ENCODE measurements around the gene HIBCH. TPM values are rescaled to one million over a fixed set of nuclear protein-coding genes. Genes with fewer than 3 reads are reported as not detected.

HIBCH gene
- polyA plus RNA-seq, 2 of the 4 experiments (the other 2 are of a cell fraction) = 21.8 to 26.9 TPM

DNA sequence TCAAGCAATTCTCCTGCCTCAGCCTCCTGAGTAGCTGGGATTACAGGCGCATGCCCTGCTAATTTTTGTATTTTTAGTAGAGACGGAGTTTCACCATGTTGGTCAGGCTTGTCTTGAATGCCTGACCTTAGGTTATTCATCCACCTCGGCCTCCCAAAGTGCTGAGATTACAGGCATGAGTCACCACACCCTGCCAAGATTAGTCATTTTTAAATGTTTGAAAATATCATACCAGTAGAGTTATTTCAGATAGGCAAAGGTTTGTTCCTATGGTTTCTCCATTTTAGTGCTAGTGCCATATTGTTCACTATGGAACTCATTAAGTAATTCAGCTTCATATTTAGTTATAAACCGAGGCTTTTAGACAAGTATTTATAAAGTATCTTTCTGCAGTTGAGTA is 52.3 kb downstream of the HIBCH start (continued):
- TF ChIP-seq FOSL2 (IDR thresholded peaks at IDR 0.05) (peak; percentile 85), FOSL2 (CRISPR knock-in tag; IDR thresholded peaks at IDR 0.05) (peak; percentile 97), EP300 (IDR thresholded peaks at IDR 0.05) (peak in 1 of 2 experiments; percentile 30; a peak in 1 of 5 replicates), CBX8 (IDR thresholded peaks at IDR 0.05) (no peak), RCOR1 (IDR thresholded peaks at IDR 0.05; ENCODE audit: low read depth, low read length) (no peak), RAD21 (conservative IDR thresholded peaks at IDR 0.05 in 1 of 2, IDR thresholded peaks at IDR 0.05 in 1 of 2) (no peak; a peak in 1 of 5 replicates), NFE2L2 (conservative IDR thresholded peaks at IDR 0.05; ENCODE audit: low read length) (no peak), RARB (CRISPR knock-in tag; IDR thresholded peaks at IDR 0.05) (no peak), SMC3 (IDR thresholded peaks at IDR 0.05) (no peak), ZFP36 (IDR thresholded peaks at IDR 0.05; ENCODE audit: borderline replicate concordance, partially characterized antibody) (no peak), CEBPB (IDR thresholded peaks at IDR 0.05) (peak in 1 of 2 experiments; percentile 33; a peak in 1 of 4 replicates), POLR2AphosphoS2 (conservative IDR thresholded peaks at IDR 0.05; ENCODE audit: low read length) (no peak), HOXB13 (CRISPR knock-in tag; IDR thresholded peaks at IDR 0.05; ENCODE audit: low read depth) (no peak), PHF8 (IDR thresholded peaks at IDR 0.05; ENCODE audit: borderline replicate concordance, low read depth) (no peak), GATA3 (IDR thresholded peaks at IDR 0.05; ENCODE audit: borderline replicate concordance) (peak; percentile 78; the same call in 1 of the 2 replicates), KDM5A (IDR thresholded peaks at IDR 0.05) (no peak), RNF2 (IDR thresholded peaks at IDR 0.05; ENCODE audit: borderline replicate concordance, low read depth) (no peak), ESRRA (IDR thresholded peaks at IDR 0.05; ENCODE audit: borderline replicate concordance, low read length) (no peak), SREBF2 (IDR thresholded peaks at IDR 0.05) (no peak), MAZ (IDR thresholded peaks at IDR 0.05; ENCODE audit: borderline replicate concordance, low read depth, low read length) (no peak), CHD4 (IDR thresholded peaks at IDR 0.05; ENCODE audit: borderline replicate concordance) (no peak), ZC3H11A (IDR thresholded peaks at IDR 0.05) (no peak), MYC (IDR thresholded peaks at IDR 0.05; ENCODE audit: borderline replicate concordance, low read length) (no peak), POLR2A (IDR thresholded peaks at IDR 0.05; ENCODE audit: low read length) (no peak), NR3C1 (IDR thresholded peaks at IDR 0.05) (no peak), ZNF302 (CRISPR knock-in tag; IDR thresholded peaks at IDR 0.05) (no peak), FOSB (CRISPR knock-in tag; IDR thresholded peaks at IDR 0.05) (no peak), TFCP2L1 (CRISPR knock-in tag; IDR thresholded peaks at IDR 0.05) (no peak), HEYL (CRISPR knock-in tag; IDR thresholded peaks at IDR 0.05) (no peak), CBX2 (IDR thresholded peaks at IDR 0.05; ENCODE audit: borderline replicate concordance, low read depth) (no peak), CHD2 (IDR thresholded peaks at IDR 0.05; ENCODE audit: low read length, partially characterized antibody) (no peak), TP53 (CRISPR knock-in tag; IDR thresholded peaks at IDR 0.05) (no peak), KDM1A (IDR thresholded peaks at IDR 0.05; ENCODE audit: low read depth) (no peak), JUNB (IDR thresholded peaks at IDR 0.05) (peak; percentile 91)
- TF ChIP-seq, protein P1, sequence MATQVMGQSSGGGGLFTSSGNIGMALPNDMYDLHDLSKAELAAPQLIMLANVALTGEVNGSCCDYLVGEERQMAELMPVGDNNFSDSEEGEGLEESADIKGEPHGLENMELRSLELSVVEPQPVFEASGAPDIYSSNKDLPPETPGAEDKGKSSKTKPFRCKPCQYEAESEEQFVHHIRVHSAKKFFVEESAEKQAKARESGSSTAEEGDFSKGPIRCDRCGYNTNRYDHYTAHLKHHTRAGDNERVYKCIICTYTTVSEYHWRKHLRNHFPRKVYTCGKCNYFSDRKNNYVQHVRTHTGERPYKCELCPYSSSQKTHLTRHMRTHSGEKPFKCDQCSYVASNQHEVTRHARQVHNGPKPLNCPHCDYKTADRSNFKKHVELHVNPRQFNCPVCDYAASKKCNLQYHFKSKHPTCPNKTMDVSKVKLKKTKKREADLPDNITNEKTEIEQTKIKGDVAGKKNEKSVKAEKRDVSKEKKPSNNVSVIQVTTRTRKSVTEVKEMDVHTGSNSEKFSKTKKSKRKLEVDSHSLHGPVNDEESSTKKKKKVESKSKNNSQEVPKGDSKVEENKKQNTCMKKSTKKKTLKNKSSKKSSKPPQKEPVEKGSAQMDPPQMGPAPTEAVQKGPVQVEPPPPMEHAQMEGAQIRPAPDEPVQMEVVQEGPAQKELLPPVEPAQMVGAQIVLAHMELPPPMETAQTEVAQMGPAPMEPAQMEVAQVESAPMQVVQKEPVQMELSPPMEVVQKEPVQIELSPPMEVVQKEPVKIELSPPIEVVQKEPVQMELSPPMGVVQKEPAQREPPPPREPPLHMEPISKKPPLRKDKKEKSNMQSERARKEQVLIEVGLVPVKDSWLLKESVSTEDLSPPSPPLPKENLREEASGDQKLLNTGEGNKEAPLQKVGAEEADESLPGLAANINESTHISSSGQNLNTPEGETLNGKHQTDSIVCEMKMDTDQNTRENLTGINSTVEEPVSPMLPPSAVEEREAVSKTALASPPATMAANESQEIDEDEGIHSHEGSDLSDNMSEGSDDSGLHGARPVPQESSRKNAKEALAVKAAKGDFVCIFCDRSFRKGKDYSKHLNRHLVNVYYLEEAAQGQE (IDR thresholded peaks at IDR 0.05) = no peak
- TF ChIP-seq, protein P2, sequence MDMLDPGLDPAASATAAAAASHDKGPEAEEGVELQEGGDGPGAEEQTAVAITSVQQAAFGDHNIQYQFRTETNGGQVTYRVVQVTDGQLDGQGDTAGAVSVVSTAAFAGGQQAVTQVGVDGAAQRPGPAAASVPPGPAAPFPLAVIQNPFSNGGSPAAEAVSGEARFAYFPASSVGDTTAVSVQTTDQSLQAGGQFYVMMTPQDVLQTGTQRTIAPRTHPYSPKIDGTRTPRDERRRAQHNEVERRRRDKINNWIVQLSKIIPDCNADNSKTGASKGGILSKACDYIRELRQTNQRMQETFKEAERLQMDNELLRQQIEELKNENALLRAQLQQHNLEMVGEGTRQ (IDR thresholded peaks at IDR 0.05) = no peak
- TF ChIP-seq, protein P3, sequence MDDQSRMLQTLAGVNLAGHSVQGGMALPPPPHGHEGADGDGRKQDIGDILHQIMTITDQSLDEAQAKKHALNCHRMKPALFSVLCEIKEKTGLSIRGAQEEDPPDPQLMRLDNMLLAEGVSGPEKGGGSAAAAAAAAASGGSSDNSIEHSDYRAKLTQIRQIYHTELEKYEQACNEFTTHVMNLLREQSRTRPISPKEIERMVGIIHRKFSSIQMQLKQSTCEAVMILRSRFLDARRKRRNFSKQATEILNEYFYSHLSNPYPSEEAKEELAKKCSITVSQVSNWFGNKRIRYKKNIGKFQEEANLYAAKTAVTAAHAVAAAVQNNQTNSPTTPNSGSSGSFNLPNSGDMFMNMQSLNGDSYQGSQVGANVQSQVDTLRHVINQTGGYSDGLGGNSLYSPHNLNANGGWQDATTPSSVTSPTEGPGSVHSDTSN (IDR thresholded peaks at IDR 0.05) = no peak
- TF ChIP-seq, protein P4, sequence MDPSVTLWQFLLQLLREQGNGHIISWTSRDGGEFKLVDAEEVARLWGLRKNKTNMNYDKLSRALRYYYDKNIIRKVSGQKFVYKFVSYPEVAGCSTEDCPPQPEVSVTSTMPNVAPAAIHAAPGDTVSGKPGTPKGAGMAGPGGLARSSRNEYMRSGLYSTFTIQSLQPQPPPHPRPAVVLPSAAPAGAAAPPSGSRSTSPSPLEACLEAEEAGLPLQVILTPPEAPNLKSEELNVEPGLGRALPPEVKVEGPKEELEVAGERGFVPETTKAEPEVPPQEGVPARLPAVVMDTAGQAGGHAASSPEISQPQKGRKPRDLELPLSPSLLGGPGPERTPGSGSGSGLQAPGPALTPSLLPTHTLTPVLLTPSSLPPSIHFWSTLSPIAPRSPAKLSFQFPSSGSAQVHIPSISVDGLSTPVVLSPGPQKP (IDR thresholded peaks at IDR 0.05; ENCODE audit: low read depth, low read length) = no peak
- TF ChIP-seq, protein P5, sequence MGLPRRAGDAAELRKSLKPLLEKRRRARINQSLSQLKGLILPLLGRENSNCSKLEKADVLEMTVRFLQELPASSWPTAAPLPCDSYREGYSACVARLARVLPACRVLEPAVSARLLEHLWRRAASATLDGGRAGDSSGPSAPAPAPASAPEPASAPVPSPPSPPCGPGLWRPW (IDR thresholded peaks at IDR 0.05) = no peak

Measured in A549 (cell line).